Endothelial cell of umbilical vein (primary cell): Measurements from ENCODE around the gene RGL3. TPM values are rescaled to one million over a fixed set of nuclear protein-coding genes. Genes with fewer than 3 reads are reported as not detected.

ENCODE experiments used
- BruUV-seq: library from RNA; stranded (reverse); fragments of 400-500 nt; replicated peaks from 2 replicates; lab custom pipeline; 2021; lab: Mats Ljungman, UMichigan
- CTCF ChIA-PET: fragments of 300-600, 350-600 bp; sonication (Branson Sonifier 250); formaldehyde crosslinking; loops from one replicate; lab custom pipeline; 2021; ENCODE audit warnings: antibody characterized with exemption, inconsistent platforms; lab: Charles Lee
- POLR2A ChIA-PET: fragments of 300-600, 350-600 bp; sonication (Branson Sonifier 250); formaldehyde crosslinking; loops from one replicate; lab custom pipeline; 2021; ENCODE audit warnings: antibody characterized with exemption, inconsistent platforms; lab: Charles Lee
- DNase-seq: peaks from one replicate; pipeline ENCODE4 v3.0.0-alpha.2; 2011; ENCODE audit warnings: low read depth, low spot score
- FAIRE-seq: peaks from 2 replicates; lab custom pipeline; 2011; peaks lifted over from hg19 to GRCh38; lab: Jason Lieb, UNC
- H2AFZ ChIP-seq: 2 replicates; pipeline ENCODE4 v1.6.0; 2012; ENCODE audit warnings: low read depth, low read length, control low read depth, inconsistent platforms
- H3K27ac ChIP-seq: 2 replicates; pipeline ENCODE4 v1.5.1; 2011; ENCODE audit warnings: low read depth, mild to moderate bottlenecking, control low read depth, low read length, moderate library complexity; ENCODE audit not compliant: insufficient read depth
- H3K27me3 ChIP-seq, 2 experiments: 2 replicates each; pipeline versions ENCODE4 v1.6.0 to v1.6.1; 2011; ENCODE audit warnings: low read length in 2 of 2, mixed read lengths in 1 of 2; ENCODE audit not compliant: control insufficient read depth in 2 of 2, insufficient read depth in 2 of 2
- H3K36me3 ChIP-seq, 2 experiments: 2 replicates in 1 of 2; 3 replicates in 1 of 2; pipeline ENCODE4 v1.5.1; 2011; ENCODE audit warnings: low read length in 2 of 2, mild to moderate bottlenecking in 1 of 2, moderate library complexity in 1 of 2; ENCODE audit not compliant: control insufficient read depth in 2 of 2, insufficient read depth in 2 of 2; ENCODE audit errors: extremely low read depth in 1 of 2
- H3K4me1 ChIP-seq: 3 replicates; pipeline ENCODE4 v1.5.1; 2011; ENCODE audit warnings: mild to moderate bottlenecking, low read length; ENCODE audit not compliant: control insufficient read depth, insufficient read depth; ENCODE audit errors: extremely low read depth
- H3K4me2 ChIP-seq: 2 replicates; pipeline ENCODE4 v1.6.1; 2011; ENCODE audit warnings: low read length, control low read depth, mixed read lengths; ENCODE audit not compliant: insufficient read depth
- H3K4me3 ChIP-seq, 3 experiments: fragments of 200-600 bp in 1 of 3; sonication (generic), shearing (Covaris generic) in 1 of 3; replicated peaks in 1 of 3; 2 replicates each; pipeline ENCODE4 v1.5.1; 2011 to 2016; ENCODE audit warnings: control low read depth in 3 of 3, low read length in 3 of 3, mild to moderate bottlenecking in 2 of 3, inconsistent platforms in 1 of 3, low read depth in 1 of 3, moderate library complexity in 1 of 3; ENCODE audit not compliant: insufficient read depth in 1 of 3
- H3K79me2 ChIP-seq: 2 replicates; pipeline ENCODE4 v1.6.0; 2012; ENCODE audit warnings: low read length, inconsistent platforms; ENCODE audit not compliant: control insufficient read depth, insufficient read depth
- H3K9ac ChIP-seq: replicated peaks from 2 replicates; pipeline ENCODE3; 2011; ENCODE audit warnings: low read length, control low read depth; ENCODE audit not compliant: insufficient read depth; ENCODE audit errors: extremely low read depth
- H3K9me1 ChIP-seq: replicated peaks from 3 replicates; pipeline ENCODE4 v1.6.0; 2011; ENCODE audit warnings: mild to moderate bottlenecking, low read length; ENCODE audit not compliant: control insufficient read depth, insufficient read depth; ENCODE audit errors: extremely low read depth
- H3K9me3 ChIP-seq: replicated peaks from 2 replicates; pipeline ENCODE4 v1.5.1; 2012; ENCODE audit warnings: low read length, inconsistent platforms; ENCODE audit not compliant: control insufficient read depth, insufficient read depth
- H4K20me1 ChIP-seq: replicated peaks from 2 replicates; pipeline ENCODE3; 2011; ENCODE audit warnings: mild to moderate bottlenecking, low read length; ENCODE audit not compliant: control insufficient read depth, insufficient read depth; ENCODE audit errors: extremely low read depth
- EZH2 ChIP-seq: IDR thresholded peaks from 2 replicates; pipeline ENCODE4 v1.6.1; 2012; ENCODE audit warnings: borderline replicate concordance, low read depth, mild to moderate bottlenecking, moderate library complexity, low read length, inconsistent platforms; ENCODE audit not compliant: severe bottlenecking
- GATA2 ChIP-seq: IDR thresholded peaks from 2 replicates; pipeline ENCODE4 v1.7.0; 2011; ENCODE audit warnings: low read depth, mild to moderate bottlenecking, moderate library complexity, mixed read lengths, low read length; ENCODE audit not compliant: insufficient read length, insufficient read depth
- JUN ChIP-seq: IDR thresholded peaks from 2 replicates; pipeline ENCODE4 v1.6.1; 2011; ENCODE audit warnings: borderline replicate concordance, low read depth; ENCODE audit not compliant: insufficient read length, insufficient read depth
- MYC ChIP-seq: IDR thresholded peaks from one replicate; pipeline ENCODE4 v1.6.1; 2011; ENCODE audit warnings: mild to moderate bottlenecking, low read depth, low read length
- POLR2AphosphoS5 ChIP-seq: IDR thresholded peaks from 2 replicates; pipeline ENCODE4 v1.6.1; 2012; ENCODE audit warnings: low read depth, mild to moderate bottlenecking, control low read depth, low read length, moderate library complexity; ENCODE audit not compliant: insufficient read depth
- dilution Hi-C: fragments of 300-500 bp; cut with MboI; formaldehyde crosslinking; loops from one replicate; pipeline ENCODE4 v1.15.0; 2019; ENCODE audit warnings: low sequenced_read_pairs; ENCODE audit not compliant: extremely low pct_ligation_motif_present
- intact Hi-C: fragments of 100-400 bp; cut with micrococcal nuclease; formaldehyde crosslinking; loops from one replicate; pipeline ENCODE4 v1.10.0; 2022
- polyA plus RNA-seq, 4 experiments: library from polyadenylated mRNA; depleted of rRNA in 3 of 4; stranded (reverse) in 3 of 4; unstranded in 1 of 4; fragments of >200 nt; gene quantifications; 2 replicates each; pipeline versions ENCODE4 v1.2.1 to v1.2.3, GENCODE V29; 2011 to 2012; ENCODE audit warnings: missing spikeins in 1 of 4
- total RNA-seq: library from RNA; stranded (reverse); gene quantifications from 2 replicates; pipeline ENCODE4 v1.2.3, GENCODE V29; 2021
- TF ChIP-seq, protein P1 (sequence below), 2 donors: IDR thresholded peaks; 1 replicate in 1 of 2; 2 replicates in 1 of 2; pipeline ENCODE4 v1.5.1; 2011; ENCODE audit warnings: low read length in 2 of 2, mild to moderate bottlenecking in 2 of 2, moderate library complexity in 2 of 2, control low read depth in 1 of 2, inconsistent platforms in 1 of 2, low read depth in 1 of 2; ENCODE audit not compliant: insufficient read depth in 1 of 2; ENCODE audit errors: extremely low read depth in 1 of 2

The RGL3 gene
- total and polyA plus RNA-seq, 2 donors (not counting 3 experiments of a cell fraction or from before 2014, with no cell fraction given): 0.23 to 5.2 TPM

DNA sequence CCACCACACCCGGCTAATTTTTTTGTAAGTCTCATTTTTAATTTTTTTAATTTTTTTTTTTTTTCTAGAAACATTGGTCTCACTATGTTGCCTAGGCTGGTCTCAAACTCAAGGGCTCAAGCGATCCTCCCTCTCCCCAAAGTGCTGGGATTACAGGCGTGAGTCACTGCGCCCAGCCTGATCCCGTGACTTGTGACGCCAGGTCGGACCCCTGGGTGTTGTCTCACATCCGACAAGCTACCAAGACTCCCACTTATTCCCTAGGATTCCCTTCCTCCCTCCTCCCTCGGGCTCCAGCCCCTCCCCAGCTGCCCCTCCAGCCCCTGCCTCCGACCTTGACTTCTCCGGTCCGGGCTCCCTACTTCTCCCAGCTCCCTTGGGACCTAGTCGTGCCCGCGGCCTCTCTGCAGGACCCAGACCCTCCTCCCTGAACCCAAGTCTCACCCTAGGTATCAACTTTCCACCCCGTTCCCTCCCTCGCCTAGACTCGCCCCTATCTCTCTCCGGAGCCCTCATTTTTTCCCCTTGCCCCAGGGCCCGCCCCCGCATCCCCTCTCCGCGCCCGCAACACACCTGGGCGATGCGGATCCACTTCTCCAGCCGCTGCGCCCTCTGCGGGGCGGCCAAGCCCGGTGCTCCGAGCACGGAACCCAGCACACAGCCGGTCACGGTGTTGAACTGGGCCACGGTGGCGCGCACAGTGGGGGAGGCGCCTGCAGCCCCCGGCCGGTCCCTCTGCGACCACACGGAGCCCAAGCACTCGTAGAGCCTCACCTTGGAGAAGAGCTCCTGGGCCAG lies 13.1 kb downstream of the RGL3 start:
- H3K36me3 ChIP-seq: no peaks in the 10 kb centered on the region
- no peak overlapping the region for H3K9ac ChIP-seq
- no peaks in the 10 kb centered on the region for H3K4me1 ChIP-seq
- BruUV-seq: no TSS peak
- no peaks in the 10 kb centered on the region for H3K9me3 ChIP-seq
- H3K27me3 ChIP-seq: no peaks in the 10 kb centered on the region
- no peaks in the 10 kb centered on the region for H4K20me1 ChIP-seq
- ChIA-PET CTCF (interaction anchor here (0.6 to 2.7 kb wide), 8 partner anchors 16 to 112 kb away, joined by 3 to 22 read pairs (median 4); partner anchors contain the start of genes EPOR and SWSAP1), POLR2A (no interaction called here)
- H3K4me3 ChIP-seq: no peak overlapping the region
- dilution Hi-C loops (no loop called here), intact Hi-C loops (loop anchor here (2.0 kb wide), 1 partner anchor 21 kb away; the partner anchor contains the start of gene EPOR)
- H2AFZ ChIP-seq: peak overlapping the region; percentile 54
- no peaks in the 10 kb centered on the region for H3K79me2 ChIP-seq
- no peak for FAIRE-seq
- no peaks in the 10 kb centered on the region for H3K9me1 ChIP-seq
- no peak for DNase-seq
- no peak overlapping the region for H3K4me2 ChIP-seq
- H3K27ac ChIP-seq: no peak overlapping the region
- no peak for TF ChIP-seq POLR2AphosphoS5
- no peak for TF ChIP-seq GATA2
- no peak for TF ChIP-seq JUN
- no peak for TF ChIP-seq EZH2
- TF ChIP-seq MYC: no peak
- TF ChIP-seq, protein P1, sequence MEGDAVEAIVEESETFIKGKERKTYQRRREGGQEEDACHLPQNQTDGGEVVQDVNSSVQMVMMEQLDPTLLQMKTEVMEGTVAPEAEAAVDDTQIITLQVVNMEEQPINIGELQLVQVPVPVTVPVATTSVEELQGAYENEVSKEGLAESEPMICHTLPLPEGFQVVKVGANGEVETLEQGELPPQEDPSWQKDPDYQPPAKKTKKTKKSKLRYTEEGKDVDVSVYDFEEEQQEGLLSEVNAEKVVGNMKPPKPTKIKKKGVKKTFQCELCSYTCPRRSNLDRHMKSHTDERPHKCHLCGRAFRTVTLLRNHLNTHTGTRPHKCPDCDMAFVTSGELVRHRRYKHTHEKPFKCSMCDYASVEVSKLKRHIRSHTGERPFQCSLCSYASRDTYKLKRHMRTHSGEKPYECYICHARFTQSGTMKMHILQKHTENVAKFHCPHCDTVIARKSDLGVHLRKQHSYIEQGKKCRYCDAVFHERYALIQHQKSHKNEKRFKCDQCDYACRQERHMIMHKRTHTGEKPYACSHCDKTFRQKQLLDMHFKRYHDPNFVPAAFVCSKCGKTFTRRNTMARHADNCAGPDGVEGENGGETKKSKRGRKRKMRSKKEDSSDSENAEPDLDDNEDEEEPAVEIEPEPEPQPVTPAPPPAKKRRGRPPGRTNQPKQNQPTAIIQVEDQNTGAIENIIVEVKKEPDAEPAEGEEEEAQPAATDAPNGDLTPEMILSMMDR (IDR thresholded peaks at IDR 0.05; ENCODE audit: extremely low read depth in 1 of 2, insufficient read depth in 1 of 2, low read depth in 1 of 2, low read length in 2 of 2): peak in 1 of 2 donors; percentile 53
